Fibroblast of villous mesenchyme (primary cell): ENCODE measurements around the gene TRAPPC12. TPM values are rescaled to one million over a fixed set of nuclear protein-coding genes. Genes with fewer than 3 reads are reported as not detected.
A peak's percentile ranks its signal among the peaks of the same experiment; 100 is the strongest.

Source experiments
- DNase-seq: peaks from one replicate; pipeline ENCODE4 v3.0.0-alpha.2; 2010; ENCODE audit warnings: low read depth
- H3K4me3 ChIP-seq: 2 replicates; pipeline ENCODE4 v1.5.1; 2011; ENCODE audit warnings: low read depth, mild to moderate bottlenecking, low read length
- total RNA-seq: library from RNA; depleted of rRNA; stranded (reverse); fragments of >200 nt; gene quantifications from 2 replicates; pipeline ENCODE4 v1.2.3, GENCODE V29; 2012
- TF ChIP-seq, protein P1 (sequence below): IDR thresholded peaks from 2 replicates; pipeline ENCODE4 v1.5.1; 2012; ENCODE audit warnings: low read depth, mild to moderate bottlenecking, low read length; ENCODE audit not compliant: insufficient read depth

TRAPPC12 gene
- total RNA-seq, 1 donor, result 50.1 TPM

DNA sequence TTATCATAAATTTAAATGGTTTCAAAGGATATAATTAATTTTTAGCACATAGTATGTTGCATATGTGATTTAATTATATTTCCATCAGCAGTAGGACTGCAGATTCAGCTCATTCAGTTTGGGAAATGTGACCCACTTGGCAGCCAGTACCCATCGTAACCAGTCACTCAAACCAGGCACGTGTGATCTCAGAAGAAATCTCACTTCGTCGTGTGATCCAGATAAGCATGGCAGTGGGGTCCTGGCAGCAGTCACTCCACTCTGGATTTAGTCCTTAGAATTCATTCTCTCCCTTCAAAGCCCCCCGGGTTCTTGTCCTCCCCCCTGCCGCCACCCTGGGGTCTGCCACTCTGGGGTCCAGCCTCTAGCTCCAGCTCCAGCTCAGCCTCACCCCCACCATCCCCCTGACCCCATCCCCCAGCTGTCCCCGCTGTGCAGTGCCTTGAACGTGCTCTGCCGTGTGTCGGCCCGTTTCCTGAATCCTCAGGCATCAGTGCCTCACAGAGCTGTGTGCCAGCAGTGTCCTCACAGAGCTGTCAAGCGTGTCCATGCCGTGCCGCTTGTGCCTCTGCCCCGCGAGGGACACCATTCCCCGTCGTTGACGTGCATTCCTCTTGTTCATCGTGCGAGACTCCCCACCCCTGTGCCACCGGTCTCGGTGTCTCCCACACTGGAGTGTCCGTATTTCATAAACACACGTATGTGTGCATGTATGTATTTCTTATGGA, 34.8 kb downstream of the TRAPPC12 start:
- no peak for DNase-seq
- no peak overlapping the region for H3K4me3 ChIP-seq
- TF ChIP-seq, protein P1, sequence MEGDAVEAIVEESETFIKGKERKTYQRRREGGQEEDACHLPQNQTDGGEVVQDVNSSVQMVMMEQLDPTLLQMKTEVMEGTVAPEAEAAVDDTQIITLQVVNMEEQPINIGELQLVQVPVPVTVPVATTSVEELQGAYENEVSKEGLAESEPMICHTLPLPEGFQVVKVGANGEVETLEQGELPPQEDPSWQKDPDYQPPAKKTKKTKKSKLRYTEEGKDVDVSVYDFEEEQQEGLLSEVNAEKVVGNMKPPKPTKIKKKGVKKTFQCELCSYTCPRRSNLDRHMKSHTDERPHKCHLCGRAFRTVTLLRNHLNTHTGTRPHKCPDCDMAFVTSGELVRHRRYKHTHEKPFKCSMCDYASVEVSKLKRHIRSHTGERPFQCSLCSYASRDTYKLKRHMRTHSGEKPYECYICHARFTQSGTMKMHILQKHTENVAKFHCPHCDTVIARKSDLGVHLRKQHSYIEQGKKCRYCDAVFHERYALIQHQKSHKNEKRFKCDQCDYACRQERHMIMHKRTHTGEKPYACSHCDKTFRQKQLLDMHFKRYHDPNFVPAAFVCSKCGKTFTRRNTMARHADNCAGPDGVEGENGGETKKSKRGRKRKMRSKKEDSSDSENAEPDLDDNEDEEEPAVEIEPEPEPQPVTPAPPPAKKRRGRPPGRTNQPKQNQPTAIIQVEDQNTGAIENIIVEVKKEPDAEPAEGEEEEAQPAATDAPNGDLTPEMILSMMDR, result no peak

DNA sequence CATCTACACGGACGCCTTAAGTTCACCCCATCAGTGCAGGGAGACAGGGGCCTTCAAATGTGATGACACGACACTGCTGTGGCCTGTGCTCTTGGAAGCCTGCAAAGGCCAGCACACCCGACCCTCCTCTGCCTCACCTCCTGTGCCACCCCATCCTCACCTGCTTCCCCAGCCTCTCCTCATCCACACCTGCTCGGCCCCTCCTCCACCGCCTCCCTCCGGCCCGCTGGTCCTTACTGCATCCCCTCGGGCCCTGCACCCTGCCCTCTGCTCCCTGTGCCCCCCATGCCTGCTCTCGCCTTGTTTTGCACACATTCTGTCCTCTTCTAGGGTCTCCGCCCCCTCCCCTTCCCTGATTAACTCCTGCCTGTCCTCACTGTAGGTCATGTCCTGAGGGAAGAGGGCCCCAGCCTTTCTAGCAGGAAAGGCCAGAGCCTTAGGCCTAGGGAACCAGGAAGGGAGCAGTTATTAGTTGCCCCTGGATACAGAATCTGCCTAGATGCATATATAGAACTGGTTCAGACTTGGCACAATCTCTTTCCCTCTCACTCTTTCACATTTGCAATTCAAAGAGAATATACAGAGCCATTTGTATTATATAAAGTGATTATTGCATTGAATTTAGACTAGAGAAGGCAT, 39.4 kb downstream of the TRAPPC12 start:
- TF ChIP-seq, protein P1, result no peak
- DNase-seq, result no peak
- no peak overlapping the region for H3K4me3 ChIP-seq

DNA sequence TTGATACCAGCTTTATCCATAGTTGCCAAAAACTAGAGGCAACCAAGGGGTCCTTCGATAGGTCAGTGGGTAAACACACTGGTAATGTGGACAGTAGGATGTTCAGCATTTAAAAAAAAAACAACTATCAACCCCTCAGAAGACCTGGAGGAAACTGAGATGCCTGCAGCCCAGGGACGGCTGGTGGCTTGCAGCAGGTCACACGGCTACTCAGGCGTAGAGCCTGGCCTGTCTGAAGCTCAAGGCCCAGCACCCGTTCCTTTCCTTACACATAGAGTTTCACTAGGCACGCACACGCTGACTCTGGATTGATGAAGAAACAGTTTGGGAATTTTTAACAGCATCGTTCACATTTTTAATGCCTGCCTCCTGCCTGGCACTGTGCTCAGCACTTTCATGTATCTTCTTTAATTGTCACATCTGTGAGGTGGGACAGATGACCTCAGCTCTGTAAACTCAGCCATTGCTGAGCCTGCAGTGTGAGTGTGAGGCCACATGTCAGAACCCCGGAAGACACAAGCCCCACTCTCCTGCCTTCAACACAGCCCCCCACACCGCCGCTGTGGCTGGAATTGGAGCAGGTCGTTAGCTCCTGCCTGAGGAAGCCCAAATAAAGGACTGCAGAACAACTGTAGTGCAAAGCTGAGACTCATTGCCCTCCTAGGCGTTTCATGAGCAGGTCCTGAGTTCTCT, 40.7 kb downstream of the TRAPPC12 start:
- TF ChIP-seq, protein P1, result no peak
- no peak overlapping the region for H3K4me3 ChIP-seq
- DNase-seq, result no peak

DNA sequence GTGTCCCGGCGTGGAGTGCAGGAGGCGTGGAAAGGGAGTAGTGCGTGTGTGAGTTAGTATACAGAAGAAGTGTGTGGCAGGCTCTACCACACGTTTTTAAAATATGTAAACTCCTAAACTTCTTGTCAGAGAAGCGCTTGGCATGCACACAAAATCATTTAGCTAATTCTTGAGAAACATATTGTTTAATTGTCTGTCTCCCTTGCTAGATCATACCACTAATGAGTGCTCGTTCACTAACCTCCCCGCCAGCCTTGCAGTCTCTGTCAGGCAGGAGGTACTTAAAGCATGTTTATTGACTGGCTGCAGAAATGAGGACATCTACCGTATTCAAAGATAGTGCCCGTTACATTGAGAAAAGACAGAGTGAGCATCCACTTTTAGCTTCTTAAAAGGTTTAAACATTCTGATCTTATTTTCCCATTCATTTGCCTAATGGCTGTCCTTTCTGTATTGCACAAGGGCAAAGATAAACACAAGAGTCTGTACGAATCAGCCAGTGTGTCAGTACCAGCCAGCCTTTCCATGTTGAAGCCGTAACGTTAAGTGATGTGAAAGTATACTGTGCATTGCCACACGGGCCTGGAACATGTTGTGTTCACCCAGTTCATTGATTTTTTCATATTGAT, 41.4 kb downstream of the TRAPPC12 start:
- TF ChIP-seq, protein P1, result no peak
- no peak overlapping the region for H3K4me3 ChIP-seq
- DNase-seq, result peak; percentile 16

DNA sequence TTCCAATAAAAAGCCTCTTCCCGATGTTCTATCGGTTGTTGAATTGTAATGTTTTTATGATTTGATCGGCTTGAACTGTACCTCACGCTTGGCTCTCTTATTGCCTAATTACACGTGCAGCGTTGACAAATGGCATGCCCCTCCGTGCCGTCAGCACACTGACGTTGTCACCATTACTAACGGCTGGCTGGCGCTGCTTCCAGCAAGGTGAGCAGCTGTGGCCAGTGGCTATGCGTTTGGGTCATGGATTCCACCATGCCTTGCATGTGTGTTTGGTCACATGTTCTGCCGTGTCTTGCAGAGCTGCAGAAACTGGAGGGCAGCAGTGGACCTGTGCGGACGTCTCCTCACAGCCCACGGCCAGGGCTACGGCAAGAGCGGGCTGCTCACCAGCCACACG, 42.1 kb downstream of the TRAPPC12 start:
- DNase-seq, result no peak
- no peak overlapping the region for H3K4me3 ChIP-seq
- TF ChIP-seq, protein P1, result no peak

DNA sequence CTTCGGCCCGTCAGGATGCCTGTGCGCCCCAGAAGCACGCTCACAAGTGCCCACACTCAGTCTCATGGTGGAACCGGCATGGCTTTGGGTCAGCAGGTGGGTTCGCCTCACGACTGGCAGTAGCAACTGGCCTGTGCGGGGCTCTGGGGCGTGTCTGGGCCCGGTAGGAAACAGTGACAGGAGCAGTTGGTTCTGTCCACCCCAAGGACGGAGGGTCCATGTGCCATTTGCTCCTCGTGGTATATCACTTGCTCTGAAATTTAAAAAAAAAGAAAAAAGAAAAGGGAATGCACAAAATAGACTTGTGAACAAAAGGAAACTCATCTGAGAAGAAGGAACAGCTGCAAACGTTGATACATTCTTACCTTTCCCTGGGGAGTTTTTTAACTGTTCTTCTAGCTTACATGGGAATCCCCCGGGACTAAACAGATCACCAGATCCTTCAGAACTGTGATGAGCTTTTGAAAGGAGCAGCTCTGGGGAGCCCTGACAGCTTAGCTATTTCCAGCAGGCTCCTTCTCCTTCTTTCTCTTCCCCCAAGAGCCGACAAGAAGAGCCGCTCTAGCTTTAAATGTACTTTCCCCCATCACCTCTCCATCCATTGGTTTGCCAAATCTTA, 42.8 kb downstream of the TRAPPC12 start:
- DNase-seq, result no peak
- no peak overlapping the region for H3K4me3 ChIP-seq
- TF ChIP-seq, protein P1, result no peak
